BJ (cell line): ENCODE results near the gene FASLG. TPM values are rescaled to one million over a fixed set of nuclear protein-coding genes. Genes with fewer than 3 reads are reported as not detected.

ENCODE experiments used
- CTCF ChIA-PET: fragments of 350-600 bp; formaldehyde crosslinking; extraction: SDS; loops from one replicate; lab custom pipeline; 2021; ENCODE audit warnings: antibody characterized with exemption, inconsistent platforms; lab: Yijun Ruan, JAX
- POLR2A ChIA-PET: fragments of 300-600 bp; sonication (Branson Sonifier 250); formaldehyde crosslinking; extraction: SDS; loops from one replicate; lab custom pipeline; 2021; ENCODE audit warnings: antibody characterized with exemption; lab: Charles Lee
- DNase-seq: peaks from one replicate; pipeline ENCODE4 v3.0.0-alpha.2; 2011; ENCODE audit warnings: low read depth
- H3K27me3 ChIP-seq: 2 replicates; pipeline ENCODE4 v1.6.0; 2011; ENCODE audit warnings: low read length; ENCODE audit not compliant: control insufficient read depth, insufficient read depth
- H3K36me3 ChIP-seq: 2 replicates; pipeline ENCODE4 v1.5.1; 2011; ENCODE audit warnings: low read length; ENCODE audit not compliant: control insufficient read depth, insufficient read depth
- H3K4me3 ChIP-seq: 2 replicates; pipeline ENCODE4 v1.5.1; 2011; ENCODE audit warnings: low read depth, mild to moderate bottlenecking, control low read depth, low read length
- polyA plus RNA-seq: library from polyadenylated mRNA; depleted of rRNA; stranded (reverse); fragments of >200 nt; gene quantifications from 2 replicates; pipeline ENCODE4 v1.2.3, GENCODE V29; 2011; rRNA removed
- small RNA-seq: library from RNA; depleted of rRNA; stranded (forward); fragments of <200 nt; gene quantifications from one replicate; pipeline ENCODE3, GENCODE V24; 2012; ENCODE audit warnings: low replicate concordance, low read depth; ENCODE audit not compliant: insufficient read length
- TF ChIP-seq, protein P1 (sequence below): IDR thresholded peaks from 2 replicates; pipeline ENCODE4 v1.5.1; 2011; ENCODE audit warnings: low read depth, mild to moderate bottlenecking, control low read depth, inconsistent platforms, low read length, moderate library complexity; ENCODE audit not compliant: insufficient read depth

FASLG gene
- polyA plus RNA-seq, 1 experiment, result not detected

DNA sequence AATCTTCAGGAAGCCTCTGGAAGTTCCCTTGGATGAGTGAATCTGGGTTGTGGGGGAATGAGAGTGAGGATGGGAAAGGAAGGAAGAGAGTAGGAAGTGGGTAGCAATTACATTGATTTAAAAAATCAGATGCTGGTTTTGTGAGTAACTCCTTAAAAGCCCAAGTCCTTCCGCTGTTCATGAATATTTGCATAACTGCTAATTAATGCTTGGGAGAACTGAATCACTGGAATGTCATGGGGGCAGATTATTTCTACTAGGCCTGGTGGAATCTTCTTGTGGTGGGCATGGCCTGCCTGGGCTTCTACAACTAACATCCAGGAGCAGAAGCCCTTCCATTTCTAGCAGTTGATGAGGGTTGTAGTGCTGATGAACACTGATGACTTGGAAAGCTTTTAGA, 52.7 kb downstream of the FASLG start:
- POLR2A ChIA-PET, result no interaction called here

DNA sequence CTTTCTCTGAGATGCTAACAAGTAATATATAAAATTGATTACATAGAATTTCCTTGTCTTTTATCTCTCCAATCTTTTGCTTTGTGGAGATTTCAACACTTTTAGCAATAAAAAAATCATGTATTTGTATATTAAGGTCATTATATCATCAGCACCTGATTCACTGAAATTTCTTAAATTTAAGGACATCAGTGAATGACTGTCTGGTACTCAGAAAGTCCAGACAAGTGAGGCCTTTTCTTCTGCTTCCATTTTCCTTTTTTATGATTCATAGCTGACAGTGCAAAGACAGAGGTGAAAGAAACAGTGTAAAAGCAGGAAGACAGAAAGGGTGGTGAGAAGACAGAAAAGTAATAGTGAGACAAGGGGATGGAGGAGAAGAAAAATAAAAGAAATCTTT, 54.6 kb downstream of the FASLG start:
- H3K4me3 ChIP-seq, result no peak overlapping the region
- CTCF ChIA-PET, result interaction anchor here (1.2 to 1.6 kb wide), 2 partner anchors 13 to 264 kb away, joined by 3 to 4 read pairs; no protein-coding TSS in a partner anchor
- TF ChIP-seq, protein P1, sequence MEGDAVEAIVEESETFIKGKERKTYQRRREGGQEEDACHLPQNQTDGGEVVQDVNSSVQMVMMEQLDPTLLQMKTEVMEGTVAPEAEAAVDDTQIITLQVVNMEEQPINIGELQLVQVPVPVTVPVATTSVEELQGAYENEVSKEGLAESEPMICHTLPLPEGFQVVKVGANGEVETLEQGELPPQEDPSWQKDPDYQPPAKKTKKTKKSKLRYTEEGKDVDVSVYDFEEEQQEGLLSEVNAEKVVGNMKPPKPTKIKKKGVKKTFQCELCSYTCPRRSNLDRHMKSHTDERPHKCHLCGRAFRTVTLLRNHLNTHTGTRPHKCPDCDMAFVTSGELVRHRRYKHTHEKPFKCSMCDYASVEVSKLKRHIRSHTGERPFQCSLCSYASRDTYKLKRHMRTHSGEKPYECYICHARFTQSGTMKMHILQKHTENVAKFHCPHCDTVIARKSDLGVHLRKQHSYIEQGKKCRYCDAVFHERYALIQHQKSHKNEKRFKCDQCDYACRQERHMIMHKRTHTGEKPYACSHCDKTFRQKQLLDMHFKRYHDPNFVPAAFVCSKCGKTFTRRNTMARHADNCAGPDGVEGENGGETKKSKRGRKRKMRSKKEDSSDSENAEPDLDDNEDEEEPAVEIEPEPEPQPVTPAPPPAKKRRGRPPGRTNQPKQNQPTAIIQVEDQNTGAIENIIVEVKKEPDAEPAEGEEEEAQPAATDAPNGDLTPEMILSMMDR, result no peak
- POLR2A ChIA-PET, result no interaction called here
- no peak for DNase-seq
- no peaks in the 10 kb centered on the region for H3K36me3 ChIP-seq
- no peaks in the 10 kb centered on the region for H3K27me3 ChIP-seq

More for the DNA sequence above, 52.7 kb downstream of the FASLG start:
- TF ChIP-seq, protein P1, result no peak
- Histone ChIP-seq H3K36me3 (no peaks in the 10 kb centered on the region), H3K27me3 (no peaks in the 10 kb centered on the region), H3K4me3 (no peak overlapping the region)
- CTCF ChIA-PET, result no interaction called here
- no peak for DNase-seq

Small RNA genes within 50 kb of the gene (small RNA-seq; reads per million reads assigned to genes)
- not detected for gene RNU6-693P

Other genes starting within 250 kb of the FASLG start
- gene C1orf105, start 238.4 kb upstream of the FASLG start, polyA plus RNA-seq, result not detected in 2 replicates
- gene PIGC, start 215.0 kb upstream of the FASLG start, polyA plus RNA-seq, result 20.7 and 24.4 TPM in 2 replicates
- 5.0 and 12.8 TPM in 2 replicates for gene SUCO, start 126.0 kb upstream of the FASLG start, polyA plus RNA-seq